Left lobe of liver (tissue), 2 donors: ENCODE data around the gene ABT1. TPM values are rescaled to one million over a fixed set of nuclear protein-coding genes. Genes with fewer than 3 reads are reported as not detected.

Experiments used
- ATAC-seq: fragments of 200-7000 bp; cut with Tn5 transposase; one replicate; pipeline ENCODE4 v1.9.1; 2020; ENCODE audit warnings: mild to moderate bottlenecking, moderate library complexity
- DNase-seq: peaks from one replicate; pipeline ENCODE4 v3.0.0-alpha.2; 2020; ENCODE audit warnings: low spot score
- total RNA-seq: library from RNA; stranded (reverse); gene quantifications from one replicate; pipeline ENCODE4 v1.2.1, GENCODE V29; 2021
- donor health status: DM: no; HTN: no; CAD: no; lungs with moderate emphysema.
- donor health status: DM: no; HTN: yes; CAD: no.

Gene ABT1
- total RNA-seq, 1 donor from 2014 or later = 7.3 TPM

GRCh38 chr6:26571592-26572296 is 25.0 kb upstream of the ABT1 start:
- ATAC-seq (peak; percentile 78), DNase-seq (peak; percentile 74)

GRCh38 chr6:26575494-26575939 is 21.2 kb upstream of the ABT1 start:
- DNase-seq (no peak), ATAC-seq (no peak)

- ATAC-seq (no peak), DNase-seq (no peak)
Measured at GRCh38 chr6:26576407-26576843, 20.3 kb upstream of the ABT1 start.

GRCh38 chr6:26576929-26577719 is 19.6 kb upstream of the ABT1 start:
- ATAC-seq = no peak
- DNase-seq = no peak

- ATAC-seq (no peak), DNase-seq (no peak)
Measured at GRCh38 chr6:26577720-26578072, 19.1 kb upstream of the ABT1 start.

GRCh38 chr6:26578279-26578678 is 18.5 kb upstream of the ABT1 start:
- no peak for ATAC-seq
- no peak for DNase-seq

DNA sequence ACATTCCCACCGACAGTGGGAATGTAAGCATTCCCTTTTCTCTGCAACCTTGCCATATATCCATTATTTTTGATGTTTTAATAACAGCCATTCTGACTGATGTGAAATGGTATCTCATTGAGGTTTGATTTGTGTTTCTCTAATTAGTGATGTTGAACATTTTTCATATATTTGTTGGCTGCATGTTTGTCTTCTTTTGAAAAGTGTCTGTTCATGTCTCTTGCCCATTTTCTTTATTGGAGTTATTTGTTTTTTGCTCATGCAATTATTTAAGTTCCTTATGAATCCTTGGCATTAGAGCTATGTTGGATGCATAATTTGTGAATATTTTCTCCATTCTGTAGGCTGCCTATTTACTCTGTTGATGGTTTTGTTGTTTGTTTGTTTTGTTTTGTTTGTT is 18.0 kb upstream of the ABT1 start:
- no peak for ATAC-seq
- DNase-seq = no peak

GRCh38 chr6:26581164-26581915 is 15.4 kb upstream of the ABT1 start:
- ATAC-seq (no peak), DNase-seq (no peak)

GRCh38 chr6:26588965-26589364 is 7.8 kb upstream of the ABT1 start:
- ATAC-seq = no peak
- DNase-seq = no peak

DNA sequence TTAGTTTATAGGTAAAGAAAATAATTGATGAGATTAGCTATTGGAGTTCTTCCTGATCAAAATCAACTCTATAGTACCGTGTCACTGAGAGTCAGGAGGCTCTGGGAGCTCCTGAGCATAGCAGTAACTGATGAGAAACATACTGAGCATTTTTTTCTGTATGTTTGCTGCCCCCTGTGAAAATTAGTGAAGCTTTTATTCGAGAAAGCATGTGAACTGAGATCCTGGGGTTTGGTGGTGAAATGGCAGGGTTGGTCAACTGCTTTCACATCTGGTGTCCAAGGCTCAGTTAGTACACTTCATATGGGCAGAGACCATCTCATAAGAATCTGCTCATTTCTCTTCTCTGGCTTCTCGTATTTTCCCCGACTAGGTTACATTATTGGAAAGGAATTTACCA is 4.1 kb upstream of the ABT1 start:
- DNase-seq (no peak), ATAC-seq (no peak)

DNA sequence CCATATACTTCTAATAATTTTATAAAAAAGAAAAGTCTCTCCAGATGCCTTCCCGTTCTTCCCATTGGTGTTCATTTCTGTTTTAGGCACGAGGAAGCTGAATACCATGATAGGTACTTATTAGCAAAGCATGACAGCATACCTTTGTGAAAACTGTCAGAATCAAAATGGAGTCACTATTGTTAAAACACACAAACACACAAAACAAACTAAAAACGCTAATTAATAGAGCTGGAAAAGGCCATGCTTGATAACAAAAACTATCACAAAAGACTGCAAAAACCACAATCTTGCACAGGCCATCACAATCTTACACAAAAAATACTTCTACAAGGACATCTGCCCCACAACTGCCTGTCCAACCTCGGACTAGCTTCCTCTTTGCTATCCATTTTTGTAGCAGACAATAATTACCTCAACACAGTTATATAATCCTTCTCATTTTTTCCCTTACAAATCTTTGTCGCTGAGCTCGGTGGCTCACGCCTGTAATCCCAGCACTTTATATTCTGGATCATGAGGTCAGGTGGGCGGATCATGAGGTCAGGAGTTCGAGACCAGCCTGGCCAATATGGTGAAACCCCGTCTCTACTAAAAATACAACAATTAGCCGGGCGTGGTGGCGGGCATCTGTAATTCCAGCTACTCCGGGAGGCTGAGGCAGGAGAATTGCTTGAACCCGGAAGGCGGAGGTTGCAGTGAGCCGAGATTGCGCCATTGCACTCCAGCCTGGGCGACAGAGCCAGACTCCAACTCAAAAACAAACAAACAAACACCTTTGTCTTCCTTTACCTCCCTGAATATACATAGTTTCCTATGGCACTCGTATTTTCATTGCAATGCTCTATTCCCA is 3.2 kb upstream of the ABT1 start:
- ATAC-seq (no peak), DNase-seq (no peak)

- ATAC-seq = no peak
Measured at GRCh38 chr6:26594131-26594498, 2.6 kb upstream of the ABT1 start.

GRCh38 chr6:26594730-26595632 is 1.8 kb upstream of the ABT1 start:
- ATAC-seq = no peak
- no peak for DNase-seq

More at GRCh38 chr6:26594131-26594498, 2.6 kb upstream of the ABT1 start:
- DNase-seq = no peak

GRCh38 chr6:26595669-26596269 is 984 bp upstream of the ABT1 start:
- peak; percentile 89 for ATAC-seq
- DNase-seq = peak; percentile 91

- ATAC-seq (no peak), DNase-seq (no peak)
Measured at GRCh38 chr6:26597389-26597766, 625 bp downstream of the ABT1 start.

GRCh38 chr6:26597821-26598220 is 1.1 kb downstream of the ABT1 start:
- ATAC-seq (no peak), DNase-seq (no peak)

GRCh38 chr6:26598267-26598666 is 1.5 kb downstream of the ABT1 start:
- DNase-seq = no peak
- ATAC-seq = no peak

GRCh38 chr6:26599134-26599533 is 2.4 kb downstream of the ABT1 start:
- no peak for ATAC-seq
- no peak for DNase-seq

DNA sequence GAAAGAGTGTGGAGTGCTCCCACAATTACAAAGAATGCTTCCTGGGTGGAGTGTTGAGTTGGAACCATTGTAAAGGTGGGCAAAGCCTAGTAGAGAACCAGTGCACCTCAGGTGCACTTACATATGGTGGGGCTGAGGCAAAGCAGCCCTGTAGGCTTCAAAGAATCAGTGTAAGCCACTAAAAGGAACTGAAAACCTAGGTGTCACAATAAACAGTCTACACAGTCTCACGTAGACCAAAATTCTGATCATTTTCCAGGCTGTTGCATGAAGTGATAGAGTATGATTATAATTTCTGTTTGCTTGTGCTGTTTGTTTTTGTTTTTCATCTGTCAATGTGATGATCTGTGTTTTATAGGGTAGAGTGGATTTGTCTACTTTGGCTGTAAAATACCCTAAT is 2.8 kb downstream of the ABT1 start:
- ATAC-seq (no peak), DNase-seq (no peak)
